ENCODE data around the gene NUBP2.

NUBP2 gene

DNA sequence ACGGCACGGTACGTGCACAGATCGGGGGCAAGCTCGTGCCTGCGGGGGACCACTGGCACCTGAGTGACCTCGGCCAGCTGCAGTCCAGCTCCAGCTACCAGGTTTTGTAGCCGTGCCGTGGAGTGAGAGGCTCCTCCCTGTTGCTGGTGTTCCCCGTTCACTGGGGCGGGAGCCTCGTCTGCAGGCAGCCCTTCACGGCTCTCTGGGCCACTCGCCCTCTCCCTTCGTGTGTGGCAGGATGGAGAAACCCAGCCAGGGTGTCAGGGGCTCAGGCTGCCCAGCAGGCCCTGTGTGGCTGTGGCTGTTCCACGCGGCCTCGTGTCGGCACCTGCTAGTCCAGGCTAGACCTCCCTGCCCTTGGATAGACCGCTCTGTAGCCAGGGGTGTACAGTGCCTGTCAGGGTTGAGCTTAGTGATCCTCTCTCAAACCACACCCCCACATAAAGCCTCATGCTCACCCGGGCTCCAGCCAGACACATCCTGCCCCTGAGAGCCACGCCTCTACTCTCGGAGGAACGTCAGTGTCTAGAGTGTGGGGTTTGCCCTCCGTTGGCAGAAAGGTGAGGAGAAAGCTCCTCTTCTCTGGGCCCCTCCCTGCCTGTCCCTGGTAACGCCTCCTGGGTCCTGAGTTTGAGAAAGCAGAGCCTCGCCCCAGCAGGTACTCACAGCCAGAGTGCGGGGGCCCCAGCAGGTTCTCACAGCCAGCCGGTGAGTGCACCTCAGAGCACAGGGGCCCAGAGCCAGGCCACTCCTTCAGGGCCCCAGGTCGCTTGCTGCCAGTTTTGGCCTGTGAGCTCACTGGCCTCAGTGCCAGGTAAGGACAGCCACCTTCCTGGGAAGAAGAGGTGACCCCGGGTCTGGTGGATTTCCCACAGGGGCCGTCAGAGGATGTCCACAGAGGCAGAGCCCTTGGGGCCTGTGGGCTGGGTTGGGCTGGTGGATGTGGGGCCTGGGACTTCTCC, 39.1 kb upstream of the NUBP2 start:
- TF ChIP-seq, protein P1, sequence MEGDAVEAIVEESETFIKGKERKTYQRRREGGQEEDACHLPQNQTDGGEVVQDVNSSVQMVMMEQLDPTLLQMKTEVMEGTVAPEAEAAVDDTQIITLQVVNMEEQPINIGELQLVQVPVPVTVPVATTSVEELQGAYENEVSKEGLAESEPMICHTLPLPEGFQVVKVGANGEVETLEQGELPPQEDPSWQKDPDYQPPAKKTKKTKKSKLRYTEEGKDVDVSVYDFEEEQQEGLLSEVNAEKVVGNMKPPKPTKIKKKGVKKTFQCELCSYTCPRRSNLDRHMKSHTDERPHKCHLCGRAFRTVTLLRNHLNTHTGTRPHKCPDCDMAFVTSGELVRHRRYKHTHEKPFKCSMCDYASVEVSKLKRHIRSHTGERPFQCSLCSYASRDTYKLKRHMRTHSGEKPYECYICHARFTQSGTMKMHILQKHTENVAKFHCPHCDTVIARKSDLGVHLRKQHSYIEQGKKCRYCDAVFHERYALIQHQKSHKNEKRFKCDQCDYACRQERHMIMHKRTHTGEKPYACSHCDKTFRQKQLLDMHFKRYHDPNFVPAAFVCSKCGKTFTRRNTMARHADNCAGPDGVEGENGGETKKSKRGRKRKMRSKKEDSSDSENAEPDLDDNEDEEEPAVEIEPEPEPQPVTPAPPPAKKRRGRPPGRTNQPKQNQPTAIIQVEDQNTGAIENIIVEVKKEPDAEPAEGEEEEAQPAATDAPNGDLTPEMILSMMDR (IDR thresholded peaks at IDR 0.05; ENCODE audit: extremely low read depth, missing control alignments) = no peak
- DNase-seq (ENCODE audit: low spot score) = no peak

DNA sequence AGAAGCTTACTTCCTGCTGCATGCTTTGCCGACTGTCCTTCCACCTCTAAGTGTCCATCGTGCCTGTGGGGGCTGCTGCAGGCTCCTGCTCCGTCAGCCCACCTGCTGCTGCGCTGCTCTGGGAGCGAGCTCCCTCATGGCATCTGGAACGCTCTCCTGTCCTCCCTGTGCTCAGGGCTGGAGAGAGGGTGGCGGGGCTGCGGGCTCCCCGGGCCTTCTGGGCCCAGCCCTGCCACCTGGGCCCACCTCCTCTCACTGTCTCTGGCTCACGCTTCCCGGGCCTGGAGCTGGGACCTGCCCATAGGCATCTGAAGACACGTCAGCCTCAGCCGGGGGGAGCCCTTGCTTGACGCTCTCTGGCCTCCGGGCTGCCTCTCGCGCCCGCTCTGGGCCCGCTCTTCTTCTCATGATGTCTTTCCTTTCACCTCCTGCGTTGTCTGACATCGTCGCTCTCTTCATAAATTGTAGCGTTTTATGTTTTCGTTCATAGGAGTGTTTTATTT, 38.4 kb upstream of the NUBP2 start:
- no peak for DNase-seq (ENCODE audit: low spot score)
- TF ChIP-seq, protein P1 (IDR thresholded peaks at IDR 0.05; ENCODE audit: extremely low read depth, missing control alignments) = no peak

DNA sequence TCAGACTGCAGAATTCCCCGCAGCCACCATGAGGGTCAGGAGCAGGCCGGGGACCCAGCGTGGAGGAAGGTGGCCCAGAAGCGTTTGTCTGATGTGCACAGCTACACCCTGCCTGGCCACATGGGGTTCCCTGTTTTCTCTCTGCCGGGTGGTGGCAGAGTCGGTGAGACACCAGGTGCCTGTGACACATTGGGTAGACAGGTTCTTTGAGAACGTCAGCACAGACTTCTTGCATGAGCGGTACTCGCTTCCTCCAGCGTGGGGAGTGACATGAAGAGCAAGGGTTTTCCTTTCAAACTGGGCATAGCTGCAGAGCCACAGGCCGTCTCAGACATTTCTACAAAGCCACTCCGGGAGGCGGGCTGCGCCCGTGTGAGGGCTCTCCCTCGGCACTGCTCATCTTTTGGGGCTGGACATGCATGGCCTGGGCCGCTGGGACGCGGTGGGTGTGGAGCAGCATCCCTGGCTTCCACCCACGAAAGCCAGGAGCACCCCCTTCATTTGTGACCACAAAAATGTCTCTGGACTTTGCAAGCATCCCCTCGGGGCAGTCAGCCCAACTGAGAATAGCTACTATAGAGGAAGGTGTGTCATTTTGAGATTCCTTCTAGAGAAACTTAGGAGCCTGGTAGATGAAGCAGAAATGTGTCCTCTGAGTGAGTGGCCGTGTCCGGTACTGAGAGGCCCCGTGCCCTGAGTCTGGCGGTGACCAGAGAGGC, 37.4 kb upstream of the NUBP2 start:
- TF ChIP-seq, protein P1 (IDR thresholded peaks at IDR 0.05; ENCODE audit: extremely low read depth, missing control alignments) = no peak
- no peak for DNase-seq (ENCODE audit: low spot score)

DNA sequence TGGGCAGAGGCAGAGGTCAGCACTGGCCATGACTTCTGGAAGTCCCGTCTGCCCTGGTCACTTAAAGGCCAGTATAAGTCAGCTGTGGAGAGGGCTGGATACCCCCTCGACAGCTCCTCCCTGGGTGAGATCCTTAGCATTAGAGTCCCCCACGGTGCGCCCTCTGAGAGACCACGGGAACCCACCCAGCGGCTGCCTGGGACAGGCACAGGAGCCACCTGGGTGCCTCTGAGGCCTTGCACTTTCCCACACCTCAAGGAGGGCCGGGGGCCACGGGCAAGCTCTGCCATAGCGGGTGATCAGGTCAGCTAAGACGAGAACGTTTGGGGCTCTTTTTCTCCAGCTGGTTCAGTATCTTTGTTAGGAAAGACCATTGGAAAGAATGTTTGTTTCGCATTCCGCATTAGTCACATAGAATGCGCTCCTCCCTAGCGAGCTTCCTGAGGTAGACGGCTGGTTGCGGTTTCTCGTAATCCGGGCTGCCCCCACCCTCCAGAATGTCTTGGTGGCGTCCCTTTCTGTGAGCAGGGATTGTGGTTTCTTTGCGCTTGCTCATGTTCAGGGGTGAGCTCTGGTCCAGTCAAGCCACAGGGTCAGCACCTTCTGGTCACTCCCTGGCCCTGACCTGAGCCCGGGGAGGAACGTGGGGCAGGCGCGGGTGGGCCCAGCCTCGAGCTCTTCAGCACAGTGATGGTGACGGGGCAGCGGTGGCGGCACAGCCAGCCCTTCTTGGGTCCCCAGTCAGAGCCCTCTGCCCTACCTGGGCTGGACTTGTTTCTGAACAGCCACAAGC, 36.7 kb upstream of the NUBP2 start:
- DNase-seq (ENCODE audit: low spot score) = no peak
- TF ChIP-seq, protein P1 (IDR thresholded peaks at IDR 0.05; ENCODE audit: extremely low read depth, missing control alignments) = no peak

DNA sequence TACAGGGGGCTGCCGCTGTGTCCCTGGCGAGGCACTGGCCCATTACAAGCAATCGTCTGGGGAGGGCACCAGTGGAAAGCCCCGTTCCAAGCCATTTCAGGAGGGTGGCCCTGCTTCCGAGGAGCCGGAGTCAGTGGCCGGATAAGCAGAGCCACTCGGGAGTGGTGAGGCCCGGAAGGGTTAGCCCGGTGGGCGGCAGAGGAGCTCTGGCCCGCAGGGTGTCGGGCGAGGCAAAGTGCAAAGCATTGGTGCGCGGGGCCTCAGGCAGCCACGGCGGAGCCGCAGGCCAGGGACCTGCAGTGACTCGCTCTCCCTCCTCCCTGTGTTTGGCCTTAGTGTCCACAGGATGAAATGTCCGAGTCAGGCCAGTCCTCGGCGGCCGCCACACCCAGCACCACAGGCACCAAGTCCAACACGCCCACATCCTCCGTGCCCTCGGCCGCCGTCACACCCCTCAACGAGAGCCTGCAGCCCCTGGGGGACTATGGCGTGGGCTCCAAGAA, 36.0 kb upstream of the NUBP2 start:
- TF ChIP-seq, protein P1 (IDR thresholded peaks at IDR 0.05; ENCODE audit: extremely low read depth, missing control alignments) = no peak
- DNase-seq (ENCODE audit: low spot score) = no peak

DNA sequence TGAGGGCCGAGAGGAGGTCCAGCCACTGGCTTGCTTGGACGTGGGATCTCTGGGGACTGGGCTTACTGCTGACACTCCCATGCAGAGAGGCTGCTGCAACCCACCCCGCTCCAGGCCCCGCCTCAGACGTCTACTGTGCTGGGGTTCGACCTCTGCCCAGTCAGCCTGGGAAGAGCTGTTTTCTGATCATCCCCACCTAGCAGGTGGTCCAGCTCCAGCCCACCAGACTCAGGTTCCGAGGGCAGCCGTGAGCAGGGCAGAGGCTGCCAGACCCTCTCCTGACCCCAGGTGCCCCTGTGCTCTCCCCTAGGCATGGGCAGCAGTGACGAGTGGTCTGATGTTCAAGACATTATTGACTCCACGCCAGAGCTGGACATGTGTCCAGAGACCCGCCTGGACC, 34.8 kb upstream of the NUBP2 start:
- no peak for DNase-seq (ENCODE audit: low spot score)
- TF ChIP-seq, protein P1 (IDR thresholded peaks at IDR 0.05; ENCODE audit: extremely low read depth, missing control alignments) = no peak
